Activated effector memory CD4-positive, alpha-beta T cell treated with Interleukin-2 at 50 U/mL for 16 hours (primary cell): ENCODE results near the gene PSMG4.
"Not testable (repeated sequence)": the region's sequence is repeated elsewhere in the genome, so short reads cannot be mapped to it uniquely, and the experiment has no call there.

Source experiments
- DNase-seq: peaks from one replicate; pipeline ENCODE4 v3.0.0-alpha.2; 2020

PSMG4 gene

GRCh38 chr6:3231247-3232016 lies 27.3 kb upstream of the PSMG4 start:
- no peak for DNase-seq

- no peak for DNase-seq
Measured at GRCh38 chr6:3232017-3232945, 26.5 kb upstream of the PSMG4 start.

- DNase-seq, result no peak
Measured at GRCh38 chr6:3233321-3233720, 25.4 kb upstream of the PSMG4 start.

GRCh38 chr6:3233904-3234303 lies 24.8 kb upstream of the PSMG4 start:
- DNase-seq, result no peak

GRCh38 chr6:3235486-3235885 lies 23.3 kb upstream of the PSMG4 start:
- DNase-seq, result no peak

- DNase-seq, result no peak
Measured at GRCh38 chr6:3236005-3236404, 22.7 kb upstream of the PSMG4 start.

- no peak for DNase-seq
Measured at GRCh38 chr6:3237761-3238662, 20.7 kb upstream of the PSMG4 start.

GRCh38 chr6:3239110-3239830 lies 19.5 kb upstream of the PSMG4 start:
- no peak for DNase-seq

GRCh38 chr6:3240595-3240994 lies 18.2 kb upstream of the PSMG4 start:
- DNase-seq, result no peak

- DNase-seq, result not testable (repeated sequence)
Measured at GRCh38 chr6:3241745-3242144, 17.0 kb upstream of the PSMG4 start.

GRCh38 chr6:3242768-3243167 lies 16.0 kb upstream of the PSMG4 start:
- DNase-seq, result no peak

GRCh38 chr6:3244003-3244831 lies 14.5 kb upstream of the PSMG4 start:
- DNase-seq, result no peak

- not testable (repeated sequence) for DNase-seq
Measured at GRCh38 chr6:3244832-3245161, 13.9 kb upstream of the PSMG4 start.

- DNase-seq, result no peak
Measured at GRCh38 chr6:3245216-3245615, 13.5 kb upstream of the PSMG4 start.

- no peak for DNase-seq
Measured at GRCh38 chr6:3247255-3248146, 11.2 kb upstream of the PSMG4 start.

- DNase-seq, result no peak
Measured at GRCh38 chr6:3249821-3250220, 8.9 kb upstream of the PSMG4 start.

- no peak for DNase-seq
Measured at GRCh38 chr6:3250231-3250675, 8.5 kb upstream of the PSMG4 start.

GRCh38 chr6:3251462-3252314 lies 7.1 kb upstream of the PSMG4 start:
- peak; percentile 71 for DNase-seq

- DNase-seq, result no peak
Measured at GRCh38 chr6:3252369-3252768, 6.4 kb upstream of the PSMG4 start.
